CD4-positive, alpha-beta T cell treated with Interleukin-10 for 1 hour (primary cell): Measurements from ENCODE around the gene RC3H1.
"Not testable (repeated sequence)": the region's sequence is repeated elsewhere in the genome, so short reads cannot be mapped to it uniquely, and the experiment has no call there.

Experiments
- DNase-seq: peaks from one replicate; pipeline ENCODE4 v3.0.0-alpha.2; 2020

Gene RC3H1

GRCh38 chr1:173946380-173946921 lies 75.7 kb downstream of the RC3H1 start:
- DNase-seq = no peak

- no peak for DNase-seq
These were observed 85.1 kb downstream of the RC3H1 start for GRCh38 chr1:173937062-173937461.

- DNase-seq = no peak
These were observed 87.7 kb downstream of the RC3H1 start for GRCh38 chr1:173934440-173934839.

GRCh38 chr1:173930541-173930940 lies 91.6 kb downstream of the RC3H1 start:
- DNase-seq = not testable (repeated sequence)

GRCh38 chr1:173925306-173926242 lies 96.6 kb downstream of the RC3H1 start:
- no peak for DNase-seq

- no peak for DNase-seq
These were observed 101.3 kb downstream of the RC3H1 start for GRCh38 chr1:173920861-173921260.

GRCh38 chr1:173917635-173918493 lies 104.3 kb downstream of the RC3H1 start:
- DNase-seq = no peak

GRCh38 chr1:173917149-173917548 lies 105.0 kb downstream of the RC3H1 start, which contains the start of gene SERPINC1:
Gene SERPINC1 (minus strand): TSS chr1:173917327. CDS start chr1:173917259, 68 bp downstream.
- DNase-seq = no peak

GRCh38 chr1:173916667-173917066 lies 105.5 kb downstream of the RC3H1 start:
- DNase-seq = no peak

GRCh38 chr1:173915596-173915995 lies 106.6 kb downstream of the RC3H1 start:
- no peak for DNase-seq

- peak; percentile 27 for DNase-seq
These were observed 107.7 kb downstream of the RC3H1 start for GRCh38 chr1:173914366-173914871.

GRCh38 chr1:173913111-173913510 lies 109.0 kb downstream of the RC3H1 start:
- no peak for DNase-seq

- no peak for DNase-seq
These were observed 118.2 kb downstream of the RC3H1 start for GRCh38 chr1:173903827-173904531.

GRCh38 chr1:173900992-173901391 lies 121.2 kb downstream of the RC3H1 start:
- no peak for DNase-seq

- no peak for DNase-seq
These were observed 121.7 kb downstream of the RC3H1 start for GRCh38 chr1:173900427-173900826.

GRCh38 chr1:173894189-173894588 lies 128.0 kb downstream of the RC3H1 start:
- no peak for DNase-seq

- DNase-seq = no peak
These were observed 128.5 kb downstream of the RC3H1 start for GRCh38 chr1:173893611-173894010.

GRCh38 chr1:173889885-173890284 lies 132.3 kb downstream of the RC3H1 start:
- no peak for DNase-seq

- DNase-seq = no peak
These were observed 133.4 kb downstream of the RC3H1 start for GRCh38 chr1:173888749-173889148.

GRCh38 chr1:173887627-173888026 lies 134.5 kb downstream of the RC3H1 start:
- DNase-seq = no peak

GRCh38 chr1:173886746-173887611 lies 135.2 kb downstream of the RC3H1 start:
- DNase-seq = no peak
